ENCODE data around the gene CHID1. TPM values are rescaled to one million over a fixed set of nuclear protein-coding genes. Genes with fewer than 3 reads are reported as not detected.

Gene CHID1
- polyA plus RNA-seq, 1 donor from 2014 or later, result 51.2 TPM

DNA sequence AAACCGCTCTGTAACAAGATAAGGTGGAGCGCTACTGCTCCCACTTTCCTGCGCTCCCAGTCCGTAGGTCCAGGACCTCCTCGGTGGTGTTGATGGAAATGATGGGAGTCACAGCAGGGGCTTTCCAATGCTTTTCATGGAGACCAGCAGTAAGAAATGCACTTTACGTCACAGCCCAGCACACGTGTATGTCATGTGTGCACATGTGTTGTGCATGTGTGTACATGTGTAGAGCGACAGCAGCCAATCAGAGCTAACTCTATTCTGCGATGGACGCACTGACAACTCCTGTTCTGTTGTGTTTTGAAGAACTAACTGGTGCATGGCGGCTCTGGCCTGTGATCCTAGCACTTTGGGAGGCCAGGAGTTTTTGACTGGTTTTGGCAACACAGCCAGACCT, 1.2 kb downstream of the CHID1 start:
- Histone ChIP-seq H3K4me3 (ENCODE audit: low read length) (peak overlapping the region; percentile 96), H3K27ac (ENCODE audit: low read length) (no peak overlapping the region), H3K9ac (ENCODE audit: low read length) (peak overlapping the region; percentile 87), H3K79me2 (replicated peaks; ENCODE audit: insufficient read depth, low read length) (peaks cover 11% of the 10 kb centered on the region), H4K20me1 (ENCODE audit: insufficient read depth) (no peaks in the 10 kb centered on the region), H3K9me3 (ENCODE audit: low read length) (no peaks in the 10 kb centered on the region), H3K36me3 (ENCODE audit: insufficient read depth, low read length) (no peaks in the 10 kb centered on the region), H3K4me2 (ENCODE audit: low read length) (no peak overlapping the region), H3K27me3 (ENCODE audit: insufficient read depth, low read depth, low read length) (no peaks in the 10 kb centered on the region), H2AFZ (ENCODE audit: low read depth, low read length) (no peak overlapping the region), H3K9me2 (ENCODE audit: insufficient read depth, low read length) (no peaks in the 10 kb centered on the region), H3F3A (ENCODE audit: insufficient read depth, low read length, poor library complexity, severe bottlenecking) (no peaks in the 10 kb centered on the region)
- no peak for TF ChIP-seq EP300 (conservative IDR thresholded peaks at IDR 0.05; ENCODE audit: poor library complexity, severe bottlenecking)
- TF ChIP-seq EZH2 (IDR thresholded peaks at IDR 0.05; ENCODE audit: borderline replicate concordance, insufficient read depth, low read length, poor library complexity, severe bottlenecking), result no peak
- no peak for TF ChIP-seq POLR2AphosphoS5 (IDR thresholded peaks at IDR 0.05)
- TF ChIP-seq, protein P1, sequence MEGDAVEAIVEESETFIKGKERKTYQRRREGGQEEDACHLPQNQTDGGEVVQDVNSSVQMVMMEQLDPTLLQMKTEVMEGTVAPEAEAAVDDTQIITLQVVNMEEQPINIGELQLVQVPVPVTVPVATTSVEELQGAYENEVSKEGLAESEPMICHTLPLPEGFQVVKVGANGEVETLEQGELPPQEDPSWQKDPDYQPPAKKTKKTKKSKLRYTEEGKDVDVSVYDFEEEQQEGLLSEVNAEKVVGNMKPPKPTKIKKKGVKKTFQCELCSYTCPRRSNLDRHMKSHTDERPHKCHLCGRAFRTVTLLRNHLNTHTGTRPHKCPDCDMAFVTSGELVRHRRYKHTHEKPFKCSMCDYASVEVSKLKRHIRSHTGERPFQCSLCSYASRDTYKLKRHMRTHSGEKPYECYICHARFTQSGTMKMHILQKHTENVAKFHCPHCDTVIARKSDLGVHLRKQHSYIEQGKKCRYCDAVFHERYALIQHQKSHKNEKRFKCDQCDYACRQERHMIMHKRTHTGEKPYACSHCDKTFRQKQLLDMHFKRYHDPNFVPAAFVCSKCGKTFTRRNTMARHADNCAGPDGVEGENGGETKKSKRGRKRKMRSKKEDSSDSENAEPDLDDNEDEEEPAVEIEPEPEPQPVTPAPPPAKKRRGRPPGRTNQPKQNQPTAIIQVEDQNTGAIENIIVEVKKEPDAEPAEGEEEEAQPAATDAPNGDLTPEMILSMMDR (IDR thresholded peaks at IDR 0.05; ENCODE audit: poor library complexity, severe bottlenecking), result no peak
- TF ChIP-seq SMC3 (conservative IDR thresholded peaks at IDR 0.05; ENCODE audit: poor library complexity), result no peak
- no peak for TF ChIP-seq MXI1 (conservative IDR thresholded peaks at IDR 0.05; ENCODE audit: poor library complexity, severe bottlenecking)
- TF ChIP-seq RAD21 (conservative IDR thresholded peaks at IDR 0.05), result no peak
- no peak for TF ChIP-seq TAF1 (IDR thresholded peaks at IDR 0.05; ENCODE audit: low read depth)
- TF ChIP-seq, protein P2, sequence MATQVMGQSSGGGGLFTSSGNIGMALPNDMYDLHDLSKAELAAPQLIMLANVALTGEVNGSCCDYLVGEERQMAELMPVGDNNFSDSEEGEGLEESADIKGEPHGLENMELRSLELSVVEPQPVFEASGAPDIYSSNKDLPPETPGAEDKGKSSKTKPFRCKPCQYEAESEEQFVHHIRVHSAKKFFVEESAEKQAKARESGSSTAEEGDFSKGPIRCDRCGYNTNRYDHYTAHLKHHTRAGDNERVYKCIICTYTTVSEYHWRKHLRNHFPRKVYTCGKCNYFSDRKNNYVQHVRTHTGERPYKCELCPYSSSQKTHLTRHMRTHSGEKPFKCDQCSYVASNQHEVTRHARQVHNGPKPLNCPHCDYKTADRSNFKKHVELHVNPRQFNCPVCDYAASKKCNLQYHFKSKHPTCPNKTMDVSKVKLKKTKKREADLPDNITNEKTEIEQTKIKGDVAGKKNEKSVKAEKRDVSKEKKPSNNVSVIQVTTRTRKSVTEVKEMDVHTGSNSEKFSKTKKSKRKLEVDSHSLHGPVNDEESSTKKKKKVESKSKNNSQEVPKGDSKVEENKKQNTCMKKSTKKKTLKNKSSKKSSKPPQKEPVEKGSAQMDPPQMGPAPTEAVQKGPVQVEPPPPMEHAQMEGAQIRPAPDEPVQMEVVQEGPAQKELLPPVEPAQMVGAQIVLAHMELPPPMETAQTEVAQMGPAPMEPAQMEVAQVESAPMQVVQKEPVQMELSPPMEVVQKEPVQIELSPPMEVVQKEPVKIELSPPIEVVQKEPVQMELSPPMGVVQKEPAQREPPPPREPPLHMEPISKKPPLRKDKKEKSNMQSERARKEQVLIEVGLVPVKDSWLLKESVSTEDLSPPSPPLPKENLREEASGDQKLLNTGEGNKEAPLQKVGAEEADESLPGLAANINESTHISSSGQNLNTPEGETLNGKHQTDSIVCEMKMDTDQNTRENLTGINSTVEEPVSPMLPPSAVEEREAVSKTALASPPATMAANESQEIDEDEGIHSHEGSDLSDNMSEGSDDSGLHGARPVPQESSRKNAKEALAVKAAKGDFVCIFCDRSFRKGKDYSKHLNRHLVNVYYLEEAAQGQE (IDR thresholded peaks at IDR 0.05; ENCODE audit: borderline replicate concordance), result no peak

DNA sequence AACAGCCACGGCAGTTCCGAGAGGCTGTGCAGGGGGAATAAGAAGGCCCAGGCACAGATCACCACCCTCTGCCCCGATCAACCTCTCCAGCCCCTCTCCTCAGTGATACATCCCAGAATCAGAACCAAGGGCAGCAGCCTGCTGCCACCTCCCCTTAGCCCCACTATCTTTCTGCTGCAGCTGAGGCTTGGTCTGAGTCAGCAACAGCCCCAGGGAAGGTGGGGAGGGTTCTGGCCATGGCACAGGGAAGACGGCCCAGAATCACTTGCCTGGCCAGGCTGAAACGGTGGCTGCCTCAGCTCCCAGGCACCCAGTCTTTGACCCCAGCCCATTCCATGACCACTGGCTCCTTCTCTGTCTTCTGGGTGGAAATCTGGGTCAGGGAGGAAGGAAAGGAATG, 2.3 kb downstream of the CHID1 start:
- Histone ChIP-seq H4K20me1 (ENCODE audit: insufficient read depth) (no peaks in the 10 kb centered on the region), H3K79me2 (replicated peaks; ENCODE audit: insufficient read depth, low read length) (peaks cover 11% of the 10 kb centered on the region)

More for the DNA sequence above, 2.3 kb downstream of the CHID1 start:
- no peak overlapping the region for H3K27ac ChIP-seq (ENCODE audit: low read length)
- H3F3A ChIP-seq (ENCODE audit: insufficient read depth, low read length, poor library complexity, severe bottlenecking), result no peaks in the 10 kb centered on the region
- H3K9me3 ChIP-seq (ENCODE audit: low read length), result no peaks in the 10 kb centered on the region
- H3K4me2 ChIP-seq (ENCODE audit: low read length), result no peak overlapping the region
- no peaks in the 10 kb centered on the region for H3K9me2 ChIP-seq (ENCODE audit: insufficient read depth, low read length)
- no peaks in the 10 kb centered on the region for H3K27me3 ChIP-seq (ENCODE audit: insufficient read depth, low read depth, low read length)
- TF ChIP-seq TAF1 (IDR thresholded peaks at IDR 0.05; ENCODE audit: low read depth), result no peak
- no peak for TF ChIP-seq RAD21 (conservative IDR thresholded peaks at IDR 0.05)
- TF ChIP-seq, protein P1 (IDR thresholded peaks at IDR 0.05; ENCODE audit: poor library complexity, severe bottlenecking), result no peak
- TF ChIP-seq SMC3 (conservative IDR thresholded peaks at IDR 0.05; ENCODE audit: poor library complexity), result no peak
- no peak for TF ChIP-seq EZH2 (IDR thresholded peaks at IDR 0.05; ENCODE audit: borderline replicate concordance, insufficient read depth, low read length, poor library complexity, severe bottlenecking)
- TF ChIP-seq, protein P2 (IDR thresholded peaks at IDR 0.05; ENCODE audit: borderline replicate concordance), result no peak
- TF ChIP-seq MXI1 (conservative IDR thresholded peaks at IDR 0.05; ENCODE audit: poor library complexity, severe bottlenecking), result no peak
- TF ChIP-seq POLR2AphosphoS5 (IDR thresholded peaks at IDR 0.05), result no peak
- TF ChIP-seq EP300 (conservative IDR thresholded peaks at IDR 0.05; ENCODE audit: poor library complexity, severe bottlenecking), result no peak
- no peak overlapping the region for H3K4me3 ChIP-seq (ENCODE audit: low read length)
- no peak overlapping the region for H2AFZ ChIP-seq (ENCODE audit: low read depth, low read length)
- no peak overlapping the region for H3K9ac ChIP-seq (ENCODE audit: low read length)
- H3K36me3 ChIP-seq (ENCODE audit: insufficient read depth, low read length), result no peaks in the 10 kb centered on the region

Measured in neural cell (in vitro differentiated cells).